K562 (cell line): Measurements from ENCODE around the gene SMCO1.

ENCODE experiments used
- CEBPB ChIP-seq: fragments of 450-650 bp; IDR thresholded peaks from 2 replicates; pipeline ENCODE4 v1.6.1; 2016; ENCODE audit warnings: missing genetic modification characterization, missing compliant biosample characterization
- EZH2 ChIP-seq: IDR thresholded peaks from 2 replicates; pipeline ENCODE4 v1.6.1; 2012; ENCODE audit warnings: low read depth, mild to moderate bottlenecking, inconsistent platforms, low read length, borderline replicate concordance
- HSF4 ChIP-seq: fragments of 250-450 bp; sonication (Bioruptor Pico); IDR thresholded peaks from 2 replicates; pipeline ENCODE4 v2.1.2; 2022; ENCODE audit warnings: mild to moderate bottlenecking, moderate library complexity, borderline replicate concordance
- KLF16 ChIP-seq: IDR thresholded peaks from 2 replicates; pipeline ENCODE4 v1.6.1; 2016; ENCODE audit warnings: antibody characterized with exemption
- ZNF57 ChIP-seq: fragments of 450-650 bp; formaldehyde crosslinking; IDR thresholded peaks from 2 replicates; pipeline ENCODE4 v1.4.0; 2020; ENCODE audit warnings: mild to moderate bottlenecking, moderate library complexity

DNA sequence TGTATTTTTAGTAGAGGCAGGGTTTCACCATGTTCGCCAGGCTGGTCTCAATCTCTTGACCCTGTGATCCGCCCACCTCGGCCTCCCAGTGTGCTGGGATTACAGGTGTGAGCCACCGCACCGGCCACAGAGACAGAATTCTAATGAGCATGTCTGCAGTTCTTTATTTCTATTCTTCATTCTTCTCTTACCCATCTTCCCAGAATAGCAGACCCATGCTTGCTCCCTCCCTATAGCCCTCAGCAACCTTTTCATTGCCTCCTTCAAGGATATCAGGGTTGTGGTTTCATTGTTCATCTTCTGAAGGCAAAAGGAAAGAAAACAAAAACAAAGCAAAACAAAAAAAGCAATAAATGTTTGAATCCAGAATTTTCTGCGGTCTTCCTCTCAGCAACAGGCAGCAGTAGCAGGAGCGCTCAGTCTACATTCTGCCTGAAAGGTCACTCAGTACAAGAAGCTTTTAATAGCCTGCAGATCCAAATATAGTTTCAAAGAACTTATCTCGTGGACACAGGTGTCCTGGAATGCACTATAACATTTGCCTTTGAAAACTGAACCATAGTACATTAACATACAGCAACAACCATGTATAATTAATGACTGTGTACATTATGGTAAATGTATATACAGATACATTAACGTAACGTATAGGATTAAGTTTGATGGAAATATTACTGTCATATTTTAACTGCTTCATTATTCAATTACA lies at the start of gene SMCO1:
- TF ChIP-seq EZH2 (no peak), ZNF57 (no peak), KLF16 (no peak; the same call in 1 of the 2 replicates), HSF4 (CRISPR knock-in tag) (no peak), CEBPB (tag) (no peak)
